CD4-positive, alpha-beta T cell treated with Interleukin-12 subunit alpha and Interleukin-12 subunit beta, for 1 hour (primary cell): ENCODE measurements around the gene CAMSAP1.
"Not testable (repeated sequence)": the region's sequence is repeated elsewhere in the genome, so short reads cannot be mapped to it uniquely, and the experiment has no call there.

Experiments used
- DNase-seq: peaks from one replicate; pipeline ENCODE4 v3.0.0-alpha.2; 2020

The CAMSAP1 gene

GRCh38 chr9:135907431-135908092 is at the start of gene CAMSAP1:
Gene CAMSAP1, minus strand, starts transcription at chr9:135907546. Its CDS starts 387 bp downstream, at chr9:135907159.
- DNase-seq: peak; percentile 96

GRCh38 chr9:135956802-135957174 is 49.4 kb upstream of the CAMSAP1 start:
- no peak for DNase-seq

GRCh38 chr9:135955934-135956801 is 48.8 kb upstream of the CAMSAP1 start:
- no peak for DNase-seq

DNA sequence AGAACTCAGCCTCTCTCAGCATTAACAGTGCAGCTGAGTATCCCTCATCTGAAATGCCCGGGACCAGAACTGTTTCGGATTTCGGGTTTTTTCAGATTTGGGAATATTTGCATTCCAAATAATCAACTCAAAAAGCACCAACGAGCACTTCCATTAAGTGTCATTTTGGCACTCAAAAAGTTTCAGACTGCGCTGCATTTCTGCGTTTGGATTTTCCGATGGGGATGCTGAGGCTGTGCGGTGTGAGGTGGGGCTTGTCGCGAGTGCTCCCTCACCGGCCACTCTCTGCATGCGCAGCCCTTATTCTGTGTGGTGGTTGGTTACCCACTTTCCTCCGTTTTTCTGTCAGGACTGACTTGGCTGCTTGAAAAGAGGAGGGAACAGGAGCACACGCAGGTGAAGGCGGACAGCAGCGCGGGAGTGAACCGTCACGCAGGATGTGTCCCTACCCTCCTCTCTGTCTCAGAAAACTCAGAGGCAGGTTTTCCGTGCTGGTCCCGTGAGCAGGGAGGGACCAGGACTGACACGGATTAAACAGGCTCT is 45.4 kb upstream of the CAMSAP1 start:
- no peak for DNase-seq

- DNase-seq: no peak
These were observed 44.7 kb upstream of the CAMSAP1 start for GRCh38 chr9:135951889-135952663.

- not testable (repeated sequence) for DNase-seq
These were observed 44.0 kb upstream of the CAMSAP1 start for GRCh38 chr9:135951310-135951709.

- DNase-seq: not testable (repeated sequence)
These were observed 43.5 kb upstream of the CAMSAP1 start for GRCh38 chr9:135950841-135951240.

GRCh38 chr9:135950135-135950682 is 42.9 kb upstream of the CAMSAP1 start:
- DNase-seq: no peak

GRCh38 chr9:135949501-135950134 is 42.3 kb upstream of the CAMSAP1 start:
- DNase-seq: no peak

DNA sequence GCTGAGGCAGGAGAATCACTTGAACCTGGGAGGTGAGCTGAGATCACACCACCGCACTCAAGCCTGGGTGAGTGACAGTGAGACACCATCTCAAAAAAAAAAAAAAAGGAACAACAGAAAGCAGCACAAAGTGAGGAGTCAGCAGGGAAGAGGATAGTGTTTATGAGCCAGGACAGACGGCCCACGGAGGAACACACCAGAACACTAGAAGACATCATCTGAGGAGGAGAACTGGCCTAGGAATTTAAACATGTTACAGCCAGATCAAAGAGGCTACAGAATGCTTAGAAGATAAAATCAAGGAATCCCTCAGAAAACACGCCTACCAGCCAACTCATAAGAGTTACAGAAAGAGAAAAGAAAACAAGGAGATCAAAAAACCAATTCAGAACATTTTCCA is 41.6 kb upstream of the CAMSAP1 start:
- DNase-seq: no peak

DNA sequence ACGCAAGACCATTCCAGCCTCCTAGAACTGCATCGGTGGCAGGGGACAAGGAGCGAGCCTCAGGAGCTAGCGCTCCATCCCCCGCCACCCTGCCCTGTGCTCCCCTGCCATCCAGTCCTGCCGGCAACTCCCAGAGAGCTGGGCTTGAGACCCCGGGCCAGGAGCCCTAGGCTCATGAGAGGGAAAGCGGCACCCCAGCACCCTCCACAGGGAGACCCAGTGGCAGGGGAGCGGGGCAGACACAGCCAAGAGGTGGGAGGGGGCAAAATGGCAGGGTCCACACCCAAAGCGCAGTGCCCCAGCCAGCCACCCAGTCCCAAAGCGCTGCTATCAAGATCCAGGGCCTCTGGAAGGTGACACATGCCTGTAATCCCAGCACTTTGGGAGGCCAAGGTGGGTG is 41.1 kb upstream of the CAMSAP1 start:
- DNase-seq: no peak

DNA sequence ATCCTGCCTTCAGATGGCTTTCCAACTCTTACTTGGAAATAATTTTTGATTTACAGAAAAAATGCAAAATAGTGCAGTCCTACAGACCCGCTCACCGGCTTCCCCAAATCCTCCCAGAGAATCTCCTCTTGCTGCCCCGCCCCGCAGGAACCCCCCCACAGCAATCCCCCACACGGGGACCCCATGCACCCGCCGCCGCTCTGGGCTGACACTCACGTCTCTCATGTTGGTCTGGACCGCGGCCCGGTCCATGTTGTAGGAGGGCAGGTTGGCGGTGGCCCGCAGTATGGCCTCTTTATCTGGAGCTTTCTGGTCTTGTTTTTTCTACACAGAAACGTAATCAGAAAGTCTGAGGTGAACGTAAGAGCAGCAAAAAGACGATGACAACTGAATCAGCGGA is 40.2 kb upstream of the CAMSAP1 start:
- DNase-seq: no peak

DNA sequence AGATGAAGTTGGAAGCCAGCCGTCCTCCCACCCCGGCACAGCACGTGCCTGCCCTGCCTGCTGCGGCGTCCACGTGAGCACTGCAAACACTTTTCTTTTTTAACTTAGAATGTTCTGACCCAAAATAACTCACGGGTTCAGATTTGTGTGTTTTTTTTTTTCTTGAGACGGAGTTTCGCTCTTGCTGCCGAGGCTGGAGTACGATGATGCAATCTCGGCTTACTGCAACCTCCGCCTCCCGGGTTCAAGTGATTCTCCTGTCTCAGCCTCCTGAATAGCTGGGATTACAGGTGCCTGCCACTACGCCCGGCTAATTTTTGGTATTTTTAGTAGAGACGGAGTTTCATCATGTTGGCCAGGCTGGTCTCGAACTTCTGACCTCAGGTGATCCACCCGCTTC is 39.8 kb upstream of the CAMSAP1 start:
- DNase-seq: not testable (repeated sequence)

DNA sequence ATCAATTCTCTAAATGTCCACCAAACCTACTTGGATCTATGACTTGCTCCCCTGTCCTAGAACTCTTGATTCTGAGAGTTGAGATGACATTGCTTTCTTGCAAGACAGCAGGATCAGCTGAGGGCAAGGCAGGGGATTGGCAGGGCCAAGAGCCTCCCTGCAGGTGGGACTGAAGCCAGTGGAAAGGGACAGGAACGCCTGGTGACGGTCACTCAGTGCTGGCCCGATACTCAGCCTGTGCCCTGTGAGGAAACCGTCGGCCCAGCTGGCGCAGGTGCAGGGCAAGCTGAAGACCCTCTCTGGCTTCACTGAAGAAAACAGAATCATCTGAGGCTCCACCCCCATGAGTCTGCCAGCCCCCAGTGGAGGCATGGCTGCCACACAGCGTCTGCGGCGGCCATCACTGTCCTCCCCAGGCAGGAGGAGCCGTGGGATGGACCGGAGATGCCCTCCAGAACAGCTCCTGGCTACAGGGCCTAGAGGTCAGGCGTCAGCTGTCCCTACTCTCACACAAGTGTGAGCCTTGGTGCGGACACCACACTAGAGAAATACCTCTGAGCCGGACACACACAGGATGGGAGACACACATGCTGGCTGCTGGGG is 39.1 kb upstream of the CAMSAP1 start:
- DNase-seq: no peak

DNA sequence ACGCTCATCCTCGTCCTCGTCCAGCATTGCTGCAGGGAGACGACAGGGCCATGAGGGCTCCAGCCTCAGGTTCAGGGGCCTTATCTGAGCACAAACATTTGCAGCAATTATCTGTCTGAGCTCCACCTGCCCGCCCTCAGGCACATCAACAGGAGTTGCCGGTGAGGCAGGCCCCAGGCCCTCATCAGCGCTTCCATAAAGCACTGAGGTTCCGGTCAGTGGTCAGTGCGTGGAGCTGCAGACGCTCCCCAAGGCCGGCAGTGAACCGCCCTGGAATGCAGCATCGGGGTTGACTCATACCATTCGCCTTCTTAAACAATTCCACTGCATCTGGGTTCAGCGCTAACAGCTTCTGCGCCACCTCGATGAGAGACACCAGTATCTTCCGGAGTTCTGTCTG is 38.6 kb upstream of the CAMSAP1 start:
- DNase-seq: no peak

- no peak for DNase-seq
These were observed 37.3 kb upstream of the CAMSAP1 start for GRCh38 chr9:135944444-135945252.

DNA sequence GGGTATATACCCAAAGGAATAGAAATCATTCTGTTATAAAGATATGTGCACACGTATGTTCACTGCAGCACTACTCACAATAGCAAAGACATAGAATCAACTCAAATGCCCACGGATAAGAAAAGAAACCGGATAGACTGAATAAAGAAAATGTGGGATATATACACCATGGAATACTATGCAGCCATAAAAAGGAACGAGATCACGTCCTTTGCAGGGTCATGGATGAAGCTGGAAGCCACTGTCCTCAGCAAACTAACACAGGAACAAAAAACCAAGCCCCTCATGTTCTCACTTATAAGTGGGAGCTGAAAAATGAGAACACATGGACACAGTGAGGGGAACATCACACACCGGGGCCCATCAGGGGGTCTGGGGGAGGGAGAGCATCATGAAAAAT is 36.3 kb upstream of the CAMSAP1 start:
- not testable (repeated sequence) for DNase-seq

DNA sequence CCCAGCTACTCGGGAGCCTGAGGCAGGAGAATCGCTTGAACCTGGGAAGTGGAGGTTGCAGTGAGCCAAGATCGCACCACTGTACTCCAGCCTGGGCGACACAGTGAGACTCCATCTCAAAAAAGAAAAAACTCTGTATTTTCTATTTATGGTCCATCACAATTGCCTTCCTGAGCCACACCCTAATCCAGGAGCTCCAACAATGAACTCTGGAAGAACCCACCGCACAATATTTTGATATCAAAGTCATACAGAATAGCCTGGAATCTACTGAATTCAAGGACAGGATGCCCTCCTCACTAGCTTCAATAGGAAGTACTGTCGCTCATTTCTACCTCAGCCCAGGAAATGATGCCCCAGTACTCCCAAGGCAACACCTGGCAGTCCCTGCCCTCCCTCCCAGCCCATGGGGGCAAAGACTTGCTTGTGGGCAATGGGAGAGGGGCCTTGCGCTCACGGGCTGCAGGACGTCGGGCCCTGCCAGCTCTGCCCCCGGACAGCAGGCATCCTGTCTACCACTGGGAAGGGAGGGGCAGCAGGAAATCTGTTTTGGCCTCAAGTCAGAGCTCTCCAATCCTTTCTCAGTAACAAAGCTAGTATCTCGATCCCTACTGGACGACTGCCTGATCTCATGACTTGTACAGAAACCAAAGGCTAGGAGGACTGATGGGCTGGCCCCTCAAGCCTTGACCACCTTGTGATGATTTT is 34.1 kb upstream of the CAMSAP1 start:
- DNase-seq: no peak

GRCh38 chr9:135939351-135940265 is 32.3 kb upstream of the CAMSAP1 start:
- peak; percentile 64 for DNase-seq
